Measurements from ENCODE around the gene ZIC1.

ZIC1 gene

GRCh38 chr3:147388700-147389580, 20.2 kb upstream of the ZIC1 start:
- 0 out of 2 replicates have a peak, but pooled peaks cover 3% of the 10 kb centered on the region for H3K9me3 ChIP-seq (ENCODE audit: insufficient read depth, low read length)
- H2AFZ ChIP-seq (ENCODE audit: low read depth, low read length): no peak overlapping the region
- no peaks in the 10 kb centered on the region for H4K20me1 ChIP-seq (ENCODE audit: insufficient read depth, low read length)
- no peak overlapping the region for H3K9ac ChIP-seq (ENCODE audit: low read length)
- H3K79me2 ChIP-seq (ENCODE audit: low read length): no peaks in the 10 kb centered on the region
- no peaks in the 10 kb centered on the region for H3K27me3 ChIP-seq (ENCODE audit: low read depth, low read length)
- peaks cover 2% of the 10 kb centered on the region; the same call in 1 of the 2 replicates for H3K4me1 ChIP-seq (ENCODE audit: low read length)
- no peaks in the 10 kb centered on the region for H3K36me3 ChIP-seq (replicated peaks; ENCODE audit: low read depth, low read length)
- no peak overlapping the region for H3K4me3 ChIP-seq (ENCODE audit: low read length)
- H3K27ac ChIP-seq (ENCODE audit: low read length): no peak overlapping the region
- no peak overlapping the region for H3K4me2 ChIP-seq (ENCODE audit: low read length)
- TF ChIP-seq EZH2phosphoT487 (IDR thresholded peaks at IDR 0.05; ENCODE audit: low read depth): no peak
- no peak for TF ChIP-seq CTCF (IDR thresholded peaks at IDR 0.05; ENCODE audit: low read depth, low read length)

- Histone ChIP-seq H2AFZ (ENCODE audit: low read depth, low read length) (no peak overlapping the region), H3K36me3 (replicated peaks; ENCODE audit: low read depth, low read length) (no peaks in the 10 kb centered on the region), H3K27me3 (ENCODE audit: low read depth, low read length) (no peaks in the 10 kb centered on the region), H3K9me3 (ENCODE audit: insufficient read depth, low read length) (0 out of 2 replicates have a peak, but pooled peaks cover 3% of the 10 kb centered on the region), H3K9ac (ENCODE audit: low read length) (no peak overlapping the region), H3K4me2 (ENCODE audit: low read length) (no peak overlapping the region), H4K20me1 (ENCODE audit: insufficient read depth, low read length) (no peaks in the 10 kb centered on the region), H3K79me2 (ENCODE audit: low read length) (no peaks in the 10 kb centered on the region), H3K4me3 (ENCODE audit: low read length) (no peak overlapping the region), H3K4me1 (ENCODE audit: low read length) (no peaks in the 10 kb centered on the region), H3K27ac (ENCODE audit: low read length) (no peak overlapping the region)
- TF ChIP-seq EZH2phosphoT487 (IDR thresholded peaks at IDR 0.05; ENCODE audit: low read depth) (no peak), CTCF (IDR thresholded peaks at IDR 0.05; ENCODE audit: low read depth, low read length) (no peak)
Observed at GRCh38 chr3:147389717-147390116, 19.4 kb upstream of the ZIC1 start.

- TF ChIP-seq CTCF (IDR thresholded peaks at IDR 0.05; ENCODE audit: low read depth, low read length) (no peak), EZH2phosphoT487 (IDR thresholded peaks at IDR 0.05; ENCODE audit: low read depth) (no peak)
- Histone ChIP-seq H3K9me3 (ENCODE audit: insufficient read depth, low read length) (0 out of 2 replicates have a peak, but pooled peaks cover 3% of the 10 kb centered on the region), H3K4me3 (ENCODE audit: low read length) (no peak overlapping the region), H3K36me3 (replicated peaks; ENCODE audit: low read depth, low read length) (no peaks in the 10 kb centered on the region), H3K4me1 (ENCODE audit: low read length) (no peaks in the 10 kb centered on the region), H3K9ac (ENCODE audit: low read length) (no peak overlapping the region), H2AFZ (ENCODE audit: low read depth, low read length) (no peak overlapping the region), H4K20me1 (ENCODE audit: insufficient read depth, low read length) (no peaks in the 10 kb centered on the region), H3K4me2 (ENCODE audit: low read length) (no peak overlapping the region), H3K79me2 (ENCODE audit: low read length) (no peaks in the 10 kb centered on the region), H3K27me3 (ENCODE audit: low read depth, low read length) (no peaks in the 10 kb centered on the region), H3K27ac (ENCODE audit: low read length) (no peak overlapping the region)
Observed at GRCh38 chr3:147390589-147391569, 18.3 kb upstream of the ZIC1 start.

All from OCI-LY3 (cell line).